Right ventricle myocardium inferior (tissue), 1 donor: ENCODE results near the gene TENT5C. TPM values are rescaled to one million over a fixed set of nuclear protein-coding genes. Genes with fewer than 3 reads are reported as not detected.

ENCODE experiments used
- ATAC-seq: fragments of 200-7000 bp; cut with Tn5 transposase; one replicate; pipeline ENCODE4 v1.9.1; 2020; ENCODE audit warnings: mild to moderate bottlenecking, moderate library complexity
- DNase-seq: peaks from one replicate; pipeline ENCODE4 v3.0.0; 2021; ENCODE audit errors: missing footprints
- intact Hi-C: fragments of 100-400 bp; cut with DNase I; formaldehyde crosslinking; loops from one replicate; pipeline ENCODE4 v1.11.0; 2022
- total RNA-seq: library from RNA; stranded (reverse); fragmentation: NEBNext Ultra II Directional; extraction: Animal tissue kit (Norgen Biotek cat#: 25700); gene quantifications from one replicate; pipeline ENCODE4 v1.2.1, GENCODE V29; 2021
- donor health status: DM: no; HTN: yes; CAD: no; lungs with severe emphysema.

The TENT5C gene
- total RNA-seq, 1 donor from 2014 or later, result 18.7 TPM

DNA sequence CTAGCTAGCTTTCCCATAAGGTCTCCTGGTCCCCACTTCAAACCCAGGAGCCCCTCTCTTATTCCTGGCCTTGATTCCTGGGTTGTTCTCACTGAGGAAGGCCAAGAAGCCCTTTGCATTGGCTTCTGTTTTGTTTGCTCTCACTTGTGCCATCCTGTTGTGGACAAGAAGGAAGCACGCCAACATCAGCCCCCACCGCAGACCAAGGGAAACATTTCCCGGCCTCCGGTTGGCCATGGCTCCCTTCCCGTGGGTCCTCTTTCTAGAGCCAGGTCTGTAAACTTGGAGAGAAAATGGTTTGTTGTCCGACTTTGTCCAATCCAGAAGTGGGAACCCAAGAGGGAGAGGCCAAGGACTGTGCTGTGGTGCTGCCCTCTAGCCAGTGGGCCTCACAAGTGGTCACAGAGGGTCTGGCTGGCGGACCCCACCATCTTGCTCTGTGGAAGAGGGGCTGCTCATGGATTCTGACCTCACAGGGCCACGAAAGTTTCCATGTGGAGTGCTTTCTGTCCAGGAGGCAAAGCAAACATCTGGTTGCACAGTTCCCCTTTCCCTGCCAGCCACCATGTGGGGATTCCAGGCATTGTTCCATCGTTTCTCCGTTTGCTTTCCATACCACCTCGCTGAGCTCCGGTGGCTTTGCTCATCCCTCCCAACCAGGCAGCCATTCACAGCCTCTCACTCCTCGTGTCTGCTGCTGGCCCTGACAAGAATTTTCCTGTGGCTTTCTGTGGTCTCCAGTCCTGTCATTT is 18.9 kb upstream of the TENT5C start:
- DNase-seq, result no peak
- ATAC-seq, result no peak
- intact Hi-C loops, result no loop called here

DNA sequence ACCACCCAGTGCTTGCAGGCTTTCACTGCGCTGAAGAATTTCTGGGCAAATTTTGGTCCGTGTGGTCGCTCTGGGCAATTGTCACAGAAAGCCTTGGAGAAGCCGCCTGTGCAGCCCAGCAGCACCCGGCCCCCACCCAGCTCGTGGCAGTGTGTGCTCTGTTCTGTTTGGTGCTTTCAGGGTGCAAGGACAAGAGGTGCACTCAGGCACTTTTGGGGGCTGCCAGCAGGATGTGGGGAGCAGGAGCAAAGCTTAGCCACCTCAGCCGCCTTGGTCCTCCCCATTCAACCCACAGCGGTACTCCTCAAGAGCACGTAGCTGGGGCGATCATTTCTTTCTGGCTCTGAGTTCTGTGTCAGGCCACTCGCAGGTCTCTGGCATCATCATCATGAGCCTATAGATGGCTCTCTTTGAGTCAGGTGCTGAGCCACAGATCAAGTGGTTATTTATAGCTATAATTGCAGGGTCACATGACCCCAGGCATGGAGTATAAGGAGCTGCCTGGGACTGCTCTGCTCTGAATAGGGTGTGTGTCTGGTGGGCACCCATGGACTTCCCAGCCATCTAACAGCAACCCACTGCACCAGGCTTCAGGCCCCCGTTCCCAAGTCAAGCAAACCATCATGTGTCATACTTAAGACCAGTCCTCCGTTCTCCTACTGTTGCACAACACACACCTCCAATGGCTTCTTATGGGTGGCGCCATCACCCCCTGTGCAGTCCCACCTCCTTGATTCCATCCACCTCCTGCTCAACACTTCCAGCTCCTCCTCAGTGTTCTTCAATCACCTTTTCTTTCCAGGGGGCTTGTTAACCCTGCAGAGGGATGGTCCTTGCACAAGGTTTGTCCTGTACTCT is 18.1 kb upstream of the TENT5C start:
- no peak for ATAC-seq
- intact Hi-C loops, result no loop called here
- DNase-seq, result no peak

DNA sequence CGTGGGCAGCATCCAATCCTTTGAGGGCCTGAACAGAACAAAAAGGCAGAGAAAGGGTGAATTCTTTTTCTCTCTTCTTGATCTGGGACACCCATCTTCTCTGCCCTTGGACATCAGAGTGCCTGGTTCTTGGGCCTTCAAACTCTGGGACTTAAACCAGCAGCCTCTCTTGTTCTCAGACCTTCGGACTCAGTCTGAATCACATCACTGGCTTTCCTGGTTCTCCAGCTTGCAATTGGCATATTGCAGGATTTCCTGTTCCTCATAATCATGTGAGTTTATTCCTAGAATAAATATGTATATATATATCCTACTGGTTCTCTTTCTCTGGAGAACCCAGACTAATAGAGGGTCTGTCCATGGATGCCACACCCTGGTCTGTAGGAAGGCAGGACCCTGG is 16.3 kb upstream of the TENT5C start:
- DNase-seq, result no peak
- intact Hi-C loops, result no loop called here
- ATAC-seq, result no peak

DNA sequence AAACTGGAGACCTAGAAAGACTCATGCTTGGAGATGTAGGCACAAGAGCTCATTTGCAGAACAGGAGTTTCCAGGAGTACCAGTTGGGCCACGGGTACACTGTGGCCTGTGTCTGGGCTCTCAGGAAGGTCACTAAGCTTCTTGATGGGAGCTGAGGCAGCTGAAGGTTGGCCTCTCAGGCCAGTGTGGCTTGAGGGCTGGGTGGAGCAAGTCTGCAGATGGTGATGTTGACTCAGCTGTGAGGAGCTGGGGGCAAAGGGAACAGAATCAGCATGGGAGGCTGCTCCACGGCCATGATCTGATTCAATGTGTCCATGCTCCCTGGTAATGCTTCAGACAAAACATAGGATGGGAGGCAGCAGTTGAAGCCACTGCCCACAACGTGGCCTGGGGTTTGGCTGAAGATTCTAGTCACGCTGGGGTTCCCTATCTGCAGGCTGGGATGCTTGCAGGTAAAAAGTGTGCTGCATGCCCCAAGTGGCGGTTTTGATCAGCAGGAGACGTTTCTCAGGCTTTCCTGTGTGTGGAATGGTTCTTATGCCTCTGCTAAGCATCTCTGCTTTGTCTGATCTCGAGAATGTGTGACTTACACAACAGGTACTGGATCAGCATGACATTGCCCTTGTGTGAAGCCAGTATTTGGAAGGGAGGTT is 15.4 kb upstream of the TENT5C start:
- ATAC-seq (no peak), DNase-seq (no peak)
- intact Hi-C loops, result no loop called here

- intact Hi-C loops, result no loop called here
These were observed 14.6 kb upstream of the TENT5C start for GRCh38 chr1:117591252-117591651.

GRCh38 chr1:117592155-117592554 is 13.7 kb upstream of the TENT5C start:
- DNase-seq, result no peak
- ATAC-seq, result no peak
- intact Hi-C loops, result no loop called here

More at GRCh38 chr1:117591252-117591651, 14.6 kb upstream of the TENT5C start:
- ATAC-seq (no peak), DNase-seq (no peak)

DNA sequence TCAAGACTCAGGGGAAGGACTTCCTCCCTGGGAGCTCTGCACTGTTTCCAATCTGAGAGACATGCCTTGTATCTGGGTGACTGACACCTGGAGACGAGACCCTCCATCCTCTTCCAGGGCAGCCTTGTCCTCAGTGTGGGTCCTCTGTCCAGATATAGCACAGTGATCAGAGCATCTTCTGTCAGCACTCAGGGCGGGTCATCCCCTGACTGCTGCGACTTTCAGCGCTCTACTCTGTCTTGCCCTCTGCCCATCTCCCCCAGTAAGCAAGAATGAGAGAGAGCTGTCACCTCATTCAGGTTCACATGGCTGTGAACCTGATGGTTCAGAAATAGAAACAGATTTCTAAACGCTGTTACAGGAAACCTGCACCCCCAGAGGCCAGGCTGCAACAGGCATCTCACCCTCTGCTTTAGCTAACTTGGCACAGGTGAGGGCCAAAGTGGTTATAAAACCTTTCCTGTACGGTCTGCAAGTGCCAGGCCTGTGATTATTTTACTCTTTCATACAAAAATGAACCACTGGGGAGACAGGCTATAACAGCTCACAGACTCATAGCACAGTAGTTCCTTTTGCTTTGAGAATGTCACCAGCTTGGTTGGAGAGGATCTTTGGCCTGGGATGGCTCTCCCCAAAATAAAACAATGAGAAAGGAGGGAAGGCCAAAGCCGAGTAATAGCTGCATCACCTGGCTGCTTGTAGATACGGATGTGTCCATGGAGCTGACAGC is 11.4 kb upstream of the TENT5C start:
- DNase-seq, result no peak
- intact Hi-C loops, result no loop called here
- peak; percentile 65 for ATAC-seq

GRCh38 chr1:117596023-117596720 is 9.7 kb upstream of the TENT5C start:
- intact Hi-C loops, result no loop called here
- DNase-seq, result no peak
- no peak for ATAC-seq

- intact Hi-C loops, result no loop called here
- ATAC-seq (no peak), DNase-seq (no peak)
These were observed 7.4 kb upstream of the TENT5C start for GRCh38 chr1:117598489-117598888.

DNA sequence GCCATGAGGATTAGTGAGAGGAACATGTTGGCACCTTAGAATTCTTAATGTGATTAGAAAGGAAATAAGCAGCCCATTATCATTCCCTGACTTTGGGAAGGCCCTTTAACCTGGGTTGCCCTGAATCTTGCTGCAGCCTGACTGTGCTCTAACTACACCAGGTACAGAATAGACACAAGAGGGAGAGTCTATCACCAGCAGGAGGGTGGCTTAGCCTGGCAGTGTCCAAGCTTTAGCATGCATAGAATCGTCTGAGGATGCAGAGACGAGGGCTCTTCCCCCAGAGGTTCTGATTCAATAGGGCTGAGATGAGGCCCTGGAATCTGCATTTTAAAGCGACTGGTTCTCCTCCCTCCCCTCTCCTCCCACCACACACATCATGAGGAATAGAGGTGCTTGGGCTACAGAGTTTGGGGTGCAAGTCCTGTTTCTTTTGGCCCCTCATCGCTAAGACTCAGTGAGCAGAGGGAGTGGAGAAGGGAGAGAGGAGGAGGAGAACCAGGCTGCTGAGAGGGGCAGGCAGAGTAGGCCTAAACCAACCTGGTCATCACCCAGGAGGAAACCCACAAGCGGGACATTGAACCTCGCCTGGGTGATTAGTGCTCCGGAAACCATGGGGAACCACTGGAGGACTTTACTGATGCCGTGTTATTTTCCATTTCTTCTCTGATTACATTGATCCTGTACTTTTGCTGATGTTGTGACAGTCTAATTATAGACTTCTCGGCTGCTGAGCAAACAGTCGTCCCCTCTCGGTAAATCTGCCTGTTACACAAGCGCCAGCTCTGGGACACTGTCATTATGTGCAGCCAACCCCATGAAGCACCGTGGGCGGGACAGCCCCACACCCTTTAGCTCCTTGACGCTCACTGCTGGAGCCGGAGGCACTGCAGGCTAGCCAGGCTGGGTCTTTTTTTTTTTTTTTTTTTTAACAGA is 6.3 kb upstream of the TENT5C start:
- DNase-seq (no peak), ATAC-seq (peak; percentile 76)
- intact Hi-C loops, result no loop called here

DNA sequence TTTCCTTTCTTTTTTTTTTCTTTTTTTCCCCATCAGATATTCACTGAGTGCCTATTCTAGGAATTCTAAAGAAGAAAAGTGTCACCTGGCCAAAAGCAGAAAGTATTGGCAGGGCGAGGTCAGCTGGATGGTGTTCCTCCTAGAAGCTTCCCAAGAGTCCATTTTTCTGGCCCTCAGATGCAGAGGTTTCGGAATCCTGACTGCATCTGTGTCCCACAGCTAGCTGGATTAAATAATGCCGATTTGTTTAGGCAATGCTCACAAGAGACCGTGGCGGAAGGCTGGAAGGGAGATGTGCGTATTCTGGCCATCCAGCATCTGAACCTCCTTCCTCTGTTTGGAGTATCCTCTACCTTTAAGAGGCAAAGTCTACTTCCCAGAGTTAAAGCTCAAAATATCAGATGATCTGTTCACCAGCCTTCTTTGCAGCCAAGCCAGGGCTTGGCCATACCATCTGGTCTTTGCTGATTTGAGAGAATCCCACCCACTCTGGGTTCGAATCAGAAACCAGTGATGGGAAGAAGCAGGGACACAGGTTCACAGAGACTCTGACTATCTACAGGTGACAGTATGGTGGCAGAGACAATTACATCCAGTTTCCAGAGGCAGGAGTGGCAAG is 5.4 kb upstream of the TENT5C start:
- DNase-seq (no peak), ATAC-seq (peak; percentile 56)
- intact Hi-C loops, result no loop called here

- DNase-seq, result no peak
These were observed 4.9 kb upstream of the TENT5C start for GRCh38 chr1:117600966-117601365.

DNA sequence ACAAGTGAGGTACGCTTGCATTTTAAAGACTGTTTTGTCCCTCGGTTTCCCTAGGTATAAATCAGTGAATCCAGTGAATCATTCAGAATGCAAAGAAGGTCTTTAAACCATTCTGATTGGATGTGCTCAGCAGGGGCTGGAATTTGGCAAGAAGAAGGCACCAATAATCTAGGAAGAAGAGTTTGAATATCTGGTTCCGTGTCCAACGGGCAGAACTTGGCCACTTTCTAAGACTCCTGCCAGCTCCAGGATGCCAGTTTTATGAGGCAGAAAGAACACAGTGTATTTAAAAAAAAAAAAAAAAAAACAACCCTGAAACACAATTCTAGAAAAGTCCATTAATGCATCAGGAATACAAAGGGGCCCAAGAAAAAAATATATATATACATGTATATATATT is 3.0 kb upstream of the TENT5C start:
- ATAC-seq (no peak), DNase-seq (no peak)
- intact Hi-C loops, result no loop called here

More at GRCh38 chr1:117600966-117601365, 4.9 kb upstream of the TENT5C start:
- no peak for ATAC-seq
- intact Hi-C loops, result no loop called here

GRCh38 chr1:117605164-117605773 is 579 bp upstream of the TENT5C start:
- DNase-seq, result peak; percentile 76
- intact Hi-C loops, result loop anchor here (5.0 kb wide), 1 partner anchor 147 kb away; no protein-coding TSS in a partner anchor
- ATAC-seq, result peak; percentile 1

- ATAC-seq (peak; percentile 2), DNase-seq (peak; percentile 75)
- intact Hi-C loops, result loop anchor here (2.0 to 5.0 kb wide), 2 partner anchors 66 to 145 kb away; no protein-coding TSS in a partner anchor
These were observed 992 bp downstream of the TENT5C start for GRCh38 chr1:117606649-117607430.

DNA sequence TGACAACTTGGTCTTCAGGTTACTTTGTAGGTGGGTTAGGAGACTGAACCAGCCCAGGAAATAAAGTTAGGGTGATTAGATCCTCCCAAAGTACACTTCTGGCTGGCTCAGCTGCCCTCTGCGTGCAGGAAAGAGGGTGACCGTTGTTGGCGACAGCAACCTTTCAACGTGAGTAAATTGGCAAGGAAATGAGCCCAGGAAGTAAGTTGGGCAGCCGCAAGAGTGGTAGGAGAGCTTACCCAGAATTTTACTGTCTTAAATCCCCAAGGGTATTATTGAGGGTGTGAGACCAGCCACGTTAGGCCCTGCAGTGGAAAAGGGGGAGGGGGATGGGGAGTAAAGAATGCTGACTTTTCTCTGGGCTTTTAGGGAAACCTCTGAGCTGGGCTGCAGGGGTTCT is 1.6 kb downstream of the TENT5C start:
- ATAC-seq (no peak), DNase-seq (no peak)
- intact Hi-C loops, result loop anchor here (2.0 to 5.0 kb wide), 2 partner anchors 65 to 145 kb away; no protein-coding TSS in a partner anchor
